Activated naive CD4-positive, alpha-beta T cell treated with anti-CD3 and anti-CD28 coated beads, Interleukin-2, amount 50 U/mL, for 24 hours (primary cell): ENCODE results near the gene BRIP1.
"Not testable (repeated sequence)": the region's sequence is repeated elsewhere in the genome, so short reads cannot be mapped to it uniquely, and the experiment has no call there.

Experiments used
- H3K27ac Mint-ChIP-seq: one replicate; pipeline ENCODE4 v1.8.0; 2021; ENCODE audit warnings: mild to moderate bottlenecking, mixed read lengths
- H3K27me3 Mint-ChIP-seq: one replicate; pipeline ENCODE4 v1.8.0; 2021; ENCODE audit warnings: mixed read lengths
- H3K36me3 Mint-ChIP-seq: one replicate; pipeline ENCODE4 v1.8.0; 2021; ENCODE audit warnings: mixed read lengths
- H3K4me1 Mint-ChIP-seq: one replicate; pipeline ENCODE4 v1.8.0; 2021; ENCODE audit warnings: mixed read lengths
- H3K4me3 Mint-ChIP-seq: one replicate; pipeline ENCODE4 v1.8.0; 2021; ENCODE audit warnings: mild to moderate bottlenecking, mixed read lengths
- H3K9me3 Mint-ChIP-seq: one replicate; pipeline ENCODE4 v1.8.0; 2021; ENCODE audit warnings: mixed read lengths

Gene BRIP1

GRCh38 chr17:61862975-61863800, at the start of gene BRIP1:
Gene BRIP1, minus strand, starts transcription at chr17:61863528. Its CDS starts 1,989 bp downstream, at chr17:61861539.
- peak within 1 kb of the TSS; percentile 94 for H3K4me3 Mint-ChIP-seq
- H3K36me3 Mint-ChIP-seq: no peaks in the 10 kb centered on the region
- peak within 1 kb of the TSS; percentile 90 for H3K27ac Mint-ChIP-seq
- peaks cover 30% of the 10 kb centered on the region for H3K4me1 Mint-ChIP-seq
- no peaks in the 10 kb centered on the region for H3K9me3 Mint-ChIP-seq
- no peaks in the 10 kb centered on the region for H3K27me3 Mint-ChIP-seq

DNA sequence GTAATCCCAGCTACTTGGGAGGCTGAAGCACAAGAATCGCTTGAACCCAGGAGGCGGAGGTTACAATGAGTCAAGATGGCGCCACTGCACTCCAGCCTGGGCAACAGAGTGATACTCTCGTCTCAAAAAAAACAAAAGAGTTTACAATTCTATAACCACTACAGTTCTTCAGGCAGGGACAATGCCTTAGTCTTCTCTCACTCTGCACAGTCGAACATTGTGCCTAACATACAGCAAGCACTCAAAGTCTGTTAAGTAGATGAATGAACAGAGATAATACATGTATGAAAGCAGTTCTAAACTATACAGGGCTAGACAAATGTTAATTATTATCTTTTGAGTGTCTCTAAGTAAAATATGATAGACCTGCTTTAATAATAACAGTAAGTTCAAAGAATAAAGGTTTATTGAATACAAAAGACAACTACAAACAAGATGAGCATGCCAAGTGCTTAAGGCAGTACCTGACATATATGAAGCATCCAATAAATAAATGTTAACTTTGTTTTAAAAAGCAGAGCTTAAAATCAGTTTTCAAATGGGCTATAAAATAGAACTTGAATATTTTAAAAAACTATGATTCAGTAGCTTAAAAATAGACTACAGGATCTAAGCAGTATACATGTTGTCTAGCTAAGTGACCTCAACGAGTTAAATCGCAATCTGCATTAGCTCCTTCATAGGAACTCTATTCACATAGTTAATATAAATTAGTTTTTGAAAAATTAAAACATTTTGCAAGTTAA, 45.1 kb upstream of the BRIP1 start:
- no peaks in the 10 kb centered on the region for H3K4me1 Mint-ChIP-seq
- no peaks in the 10 kb centered on the region for H3K9me3 Mint-ChIP-seq
- no peak overlapping the region for H3K27ac Mint-ChIP-seq
- H3K4me3 Mint-ChIP-seq: no peak overlapping the region
- peaks cover 11% of the 10 kb centered on the region for H3K36me3 Mint-ChIP-seq
- H3K27me3 Mint-ChIP-seq: no peaks in the 10 kb centered on the region

DNA sequence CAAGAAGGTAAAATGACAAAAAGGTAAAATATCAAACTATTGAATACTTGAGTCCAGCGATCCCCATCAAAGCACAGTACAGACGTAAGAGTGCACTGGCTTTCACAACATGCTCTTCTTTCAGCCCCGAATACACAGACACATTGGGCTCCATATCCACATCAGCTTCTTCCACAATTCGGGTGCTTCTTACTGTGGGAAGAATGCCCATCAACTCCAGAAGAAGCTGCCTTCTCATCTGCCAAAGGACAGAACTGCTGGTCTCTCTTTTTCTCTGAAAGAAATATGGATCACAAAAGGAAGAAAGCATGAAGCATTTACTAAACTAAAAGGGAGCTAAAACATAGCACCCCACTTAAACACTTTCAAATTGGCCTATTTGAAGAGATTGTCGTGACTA, 44.0 kb upstream of the BRIP1 start:
- Mint-ChIP-seq H3K36me3 (peaks cover 15% of the 10 kb centered on the region), H3K4me3 (no peak overlapping the region), H3K9me3 (no peaks in the 10 kb centered on the region), H3K27me3 (no peaks in the 10 kb centered on the region), H3K27ac (peak overlapping the region; percentile 48), H3K4me1 (no peaks in the 10 kb centered on the region)

- Mint-ChIP-seq H3K4me3 (peak overlapping the region; percentile 39), H3K4me1 (no peaks in the 10 kb centered on the region), H3K27ac (peak overlapping the region; percentile 46), H3K9me3 (no peaks in the 10 kb centered on the region), H3K27me3 (no peaks in the 10 kb centered on the region), H3K36me3 (peaks cover 14% of the 10 kb centered on the region)
These were observed 40.9 kb upstream of the BRIP1 start for GRCh38 chr17:61904094-61904710.

- no peak overlapping the region for H3K4me3 Mint-ChIP-seq
- no peaks in the 10 kb centered on the region for H3K9me3 Mint-ChIP-seq
- H3K36me3 Mint-ChIP-seq: peaks cover 14% of the 10 kb centered on the region
- no peaks in the 10 kb centered on the region for H3K27me3 Mint-ChIP-seq
- no peaks in the 10 kb centered on the region for H3K4me1 Mint-ChIP-seq
- H3K27ac Mint-ChIP-seq: no peak overlapping the region
These were observed 39.9 kb upstream of the BRIP1 start for GRCh38 chr17:61903251-61903650.

DNA sequence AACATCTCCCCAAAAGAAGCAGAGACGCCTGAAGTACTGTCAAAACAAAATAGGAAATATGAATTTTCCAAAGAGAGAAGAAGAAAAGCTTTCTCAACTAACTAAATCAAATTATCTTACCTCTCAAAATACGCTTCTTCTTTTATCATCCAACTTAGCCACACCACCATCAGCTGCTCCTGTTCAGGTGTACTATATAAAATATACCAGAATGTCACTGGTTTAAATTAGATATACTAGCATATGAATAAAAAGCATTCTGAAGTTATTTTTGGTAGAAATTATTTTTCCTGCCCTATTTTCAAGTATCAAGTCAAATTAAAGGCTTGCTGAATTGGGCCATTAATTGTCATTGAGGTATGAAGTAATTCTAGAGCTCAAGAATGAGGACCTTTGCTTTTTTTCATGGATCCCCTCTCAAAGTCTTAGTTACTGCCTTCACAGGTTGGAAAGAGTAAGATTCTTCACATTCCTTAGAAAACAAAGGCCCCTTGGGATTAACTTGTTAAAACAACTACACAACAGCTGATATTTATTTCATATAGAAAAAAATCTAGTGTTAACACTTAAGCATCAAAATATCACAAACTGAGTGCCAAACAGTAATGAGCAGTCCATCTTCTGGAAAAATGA, 34.3 kb upstream of the BRIP1 start:
- H3K4me3 Mint-ChIP-seq: no peak overlapping the region
- H3K36me3 Mint-ChIP-seq: peaks cover 12% of the 10 kb centered on the region
- no peak overlapping the region for H3K27ac Mint-ChIP-seq
- H3K9me3 Mint-ChIP-seq: no peaks in the 10 kb centered on the region
- H3K4me1 Mint-ChIP-seq: no peaks in the 10 kb centered on the region
- H3K27me3 Mint-ChIP-seq: no peaks in the 10 kb centered on the region

GRCh38 chr17:61895391-61895790, 32.1 kb upstream of the BRIP1 start:
- H3K4me3 Mint-ChIP-seq: no peak overlapping the region
- no peaks in the 10 kb centered on the region for H3K9me3 Mint-ChIP-seq
- no peaks in the 10 kb centered on the region for H3K27me3 Mint-ChIP-seq
- no peak overlapping the region for H3K27ac Mint-ChIP-seq
- peaks cover 10% of the 10 kb centered on the region for H3K36me3 Mint-ChIP-seq
- no peaks in the 10 kb centered on the region for H3K4me1 Mint-ChIP-seq

DNA sequence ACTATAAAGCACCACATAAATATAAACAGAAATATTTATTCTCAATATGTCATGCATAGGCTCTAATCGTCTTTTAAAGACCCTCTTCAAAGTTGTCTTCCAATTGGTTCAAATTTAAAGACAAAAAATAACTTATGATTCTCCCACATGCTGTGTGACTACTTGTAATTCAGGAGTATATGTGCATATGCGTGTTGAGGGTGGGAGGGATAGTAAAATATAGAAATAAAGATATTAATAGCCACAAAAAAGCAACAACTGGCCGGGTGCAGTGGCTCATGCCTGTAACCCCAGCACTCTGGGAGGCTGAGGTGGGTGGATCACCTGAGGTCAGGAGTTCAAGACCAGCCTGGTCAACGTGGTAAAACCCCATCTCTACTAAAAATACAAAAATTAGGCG, 31.0 kb upstream of the BRIP1 start:
- not testable (repeated sequence) for H3K36me3 Mint-ChIP-seq, H3K27me3 Mint-ChIP-seq, H3K4me3 Mint-ChIP-seq, H3K9me3 Mint-ChIP-seq, H3K4me1 Mint-ChIP-seq, H3K27ac Mint-ChIP-seq

GRCh38 chr17:61887733-61888132, 24.4 kb upstream of the BRIP1 start:
- H3K4me1 Mint-ChIP-seq, H3K9me3 Mint-ChIP-seq, H3K27ac Mint-ChIP-seq, H3K27me3 Mint-ChIP-seq, H3K4me3 Mint-ChIP-seq: not testable (repeated sequence)
- peaks cover 13% of the 10 kb centered on the region for H3K36me3 Mint-ChIP-seq

DNA sequence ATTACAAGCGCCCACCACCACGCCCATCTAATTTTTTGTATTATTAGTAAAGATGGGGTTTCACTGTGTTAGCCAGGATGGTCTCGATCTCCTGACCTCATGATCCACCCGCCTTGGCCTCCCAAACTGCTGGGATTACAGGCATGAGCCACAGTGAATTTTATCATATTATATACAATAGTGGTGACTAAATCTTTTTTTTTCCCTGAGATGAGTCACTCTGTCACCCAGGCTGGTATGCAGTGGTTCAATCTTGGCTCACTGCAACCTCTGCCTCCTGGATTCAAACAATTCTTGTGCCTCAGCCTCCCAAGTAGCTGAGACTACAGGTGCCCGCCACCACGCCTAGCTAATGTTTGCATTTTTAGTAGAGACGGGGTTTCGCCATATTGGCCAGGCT, 22.5 kb upstream of the BRIP1 start:
- H3K4me3 Mint-ChIP-seq, H3K4me1 Mint-ChIP-seq, H3K27me3 Mint-ChIP-seq, H3K9me3 Mint-ChIP-seq, H3K27ac Mint-ChIP-seq: not testable (repeated sequence)
- H3K36me3 Mint-ChIP-seq: peaks cover 12% of the 10 kb centered on the region

DNA sequence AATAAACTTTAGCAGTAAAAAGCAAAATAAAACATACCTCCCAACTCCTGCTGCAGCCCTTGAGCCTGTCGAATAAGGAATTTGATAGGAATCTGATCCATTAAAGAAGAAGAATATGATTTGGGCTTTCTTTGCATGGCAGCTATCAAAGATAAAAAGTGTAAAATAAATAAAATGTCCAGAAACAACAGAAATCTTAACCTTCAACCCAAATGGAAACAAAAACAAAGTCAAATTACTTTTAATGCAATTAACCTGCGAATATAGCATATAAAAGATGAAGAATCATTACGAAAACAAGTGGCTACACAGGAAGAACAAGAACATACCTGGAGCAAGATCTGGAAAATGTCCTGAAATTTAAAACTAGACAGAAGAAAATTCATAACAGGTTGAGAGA, 21.5 kb upstream of the BRIP1 start:
- no peaks in the 10 kb centered on the region for H3K4me1 Mint-ChIP-seq
- H3K9me3 Mint-ChIP-seq: no peaks in the 10 kb centered on the region
- peaks cover 12% of the 10 kb centered on the region for H3K36me3 Mint-ChIP-seq
- H3K27ac Mint-ChIP-seq: no peak overlapping the region
- no peaks in the 10 kb centered on the region for H3K27me3 Mint-ChIP-seq
- no peak overlapping the region for H3K4me3 Mint-ChIP-seq

DNA sequence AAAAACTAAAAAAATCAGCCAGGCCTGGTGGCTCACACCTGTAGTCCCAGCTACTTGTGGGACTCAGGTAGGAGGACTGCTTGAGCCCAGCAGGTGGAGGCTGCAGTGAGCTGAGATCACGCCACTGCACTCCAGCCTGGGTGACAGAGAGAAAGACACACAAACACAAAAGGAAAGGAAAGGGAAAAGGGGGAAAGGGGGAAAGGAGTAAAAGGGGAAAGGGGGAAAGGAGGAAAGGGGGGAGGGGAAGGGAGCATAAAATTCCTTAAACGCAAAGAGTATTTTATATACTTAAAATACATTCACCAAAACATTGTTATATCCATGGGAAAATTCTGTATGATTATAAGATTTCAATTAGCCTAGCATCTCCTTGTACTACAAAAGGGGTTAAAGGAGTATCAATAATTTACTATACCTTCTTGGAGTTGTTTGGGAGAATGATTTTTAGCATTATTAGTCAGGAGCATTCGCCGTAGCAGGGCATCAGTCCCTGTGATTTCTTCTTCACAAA, 17.3 kb upstream of the BRIP1 start:
- H3K36me3 Mint-ChIP-seq: peaks cover 8% of the 10 kb centered on the region
- no peak overlapping the region for H3K27ac Mint-ChIP-seq
- H3K27me3 Mint-ChIP-seq: no peaks in the 10 kb centered on the region
- H3K4me3 Mint-ChIP-seq: no peak overlapping the region
- H3K4me1 Mint-ChIP-seq: no peaks in the 10 kb centered on the region
- H3K9me3 Mint-ChIP-seq: no peaks in the 10 kb centered on the region

- H3K27me3 Mint-ChIP-seq: no peaks in the 10 kb centered on the region
- no peaks in the 10 kb centered on the region for H3K9me3 Mint-ChIP-seq
- no peak overlapping the region for H3K4me3 Mint-ChIP-seq
- H3K36me3 Mint-ChIP-seq: peaks cover 5% of the 10 kb centered on the region
- no peaks in the 10 kb centered on the region for H3K4me1 Mint-ChIP-seq
- no peak overlapping the region for H3K27ac Mint-ChIP-seq
These were observed 15.8 kb upstream of the BRIP1 start for GRCh38 chr17:61878984-61879612.

DNA sequence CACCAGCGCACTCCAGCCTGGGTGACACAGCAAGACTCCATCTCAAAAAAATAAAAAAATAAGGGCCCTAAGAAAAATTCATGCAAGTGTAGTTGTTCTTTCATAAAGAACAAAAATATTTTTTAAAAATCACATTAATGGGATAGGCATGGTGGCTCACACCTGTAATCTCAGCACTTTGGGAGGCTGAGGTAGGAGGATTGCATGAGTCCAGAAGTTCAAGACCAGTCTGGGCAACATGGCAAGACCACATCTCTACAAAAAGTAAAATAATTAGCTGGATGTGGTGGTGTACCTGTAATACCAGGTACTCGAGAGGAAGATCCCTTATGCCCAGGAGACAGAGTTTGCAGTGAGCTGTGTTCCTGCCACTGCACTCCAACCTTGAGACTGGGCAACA, 15.2 kb upstream of the BRIP1 start:
- no peaks in the 10 kb centered on the region for H3K27me3 Mint-ChIP-seq
- peaks cover 5% of the 10 kb centered on the region for H3K36me3 Mint-ChIP-seq

DNA sequence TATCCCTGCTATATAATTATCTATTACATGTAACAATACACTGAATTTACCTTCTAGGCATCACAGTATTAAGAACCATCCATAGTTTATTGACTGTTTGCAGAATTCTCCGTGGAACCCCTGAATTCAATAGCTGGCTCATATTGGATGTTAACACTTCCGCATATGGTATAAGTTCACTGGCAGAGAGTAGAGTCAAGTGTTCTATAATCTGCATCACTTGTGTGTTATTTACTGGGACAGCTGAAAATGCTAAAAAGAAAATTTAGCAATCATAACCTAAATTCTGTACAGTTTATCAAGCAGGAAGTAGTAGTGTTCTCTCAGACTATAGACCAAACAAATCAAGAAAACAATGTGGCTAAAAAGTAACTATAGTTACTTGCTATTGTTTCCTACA, 14.5 kb upstream of the BRIP1 start:
- no peak overlapping the region for H3K4me3 Mint-ChIP-seq
- H3K4me1 Mint-ChIP-seq: no peaks in the 10 kb centered on the region
- no peaks in the 10 kb centered on the region for H3K9me3 Mint-ChIP-seq
- no peaks in the 10 kb centered on the region for H3K27me3 Mint-ChIP-seq
- peaks cover 5% of the 10 kb centered on the region for H3K36me3 Mint-ChIP-seq
- no peak overlapping the region for H3K27ac Mint-ChIP-seq

More for the DNA sequence above, 15.2 kb upstream of the BRIP1 start:
- Mint-ChIP-seq H3K27ac (no peak overlapping the region), H3K9me3 (no peaks in the 10 kb centered on the region), H3K4me3 (no peak overlapping the region), H3K4me1 (no peaks in the 10 kb centered on the region)
